ENCODE results near the gene NRAS.
A peak's percentile ranks its signal among the peaks of the same experiment; 100 is the strongest.
"Not testable (repeated sequence)": the region's sequence is repeated elsewhere in the genome, so short reads cannot be mapped to it uniquely, and the experiment has no call there.

Gene NRAS

GRCh38 chr1:114755006-114755931 lies 38.7 kb upstream of the NRAS start:
- H3K4me3 ChIP-seq (ENCODE audit: low read length): peak overlapping the region; percentile 100
- no peak for TF ChIP-seq CTCF (conservative IDR thresholded peaks at IDR 0.05; ENCODE audit: low read length)
- DNase-seq (ENCODE audit: low read depth): peak; percentile 31

- H3K4me3 ChIP-seq (ENCODE audit: low read length): not testable (repeated sequence)
These were observed 37.1 kb upstream of the NRAS start for GRCh38 chr1:114753702-114754101.

GRCh38 chr1:114753143-114753542 lies 36.6 kb upstream of the NRAS start:
- no peak for DNase-seq (ENCODE audit: low read depth)
- TF ChIP-seq CTCF (conservative IDR thresholded peaks at IDR 0.05; ENCODE audit: low read length): no peak
- H3K4me3 ChIP-seq (ENCODE audit: low read length): no peak overlapping the region

More at GRCh38 chr1:114753702-114754101, 37.1 kb upstream of the NRAS start:
- DNase-seq (ENCODE audit: low read depth): not testable (repeated sequence)

- TF ChIP-seq CTCF (conservative IDR thresholded peaks at IDR 0.05; ENCODE audit: low read length): no peak
- no peak for DNase-seq (ENCODE audit: low read depth)
- no peak overlapping the region for H3K4me3 ChIP-seq (ENCODE audit: low read length)
These were observed 34.2 kb upstream of the NRAS start for GRCh38 chr1:114750780-114751179.

- no peak overlapping the region for H3K4me3 ChIP-seq (ENCODE audit: low read length)
- DNase-seq (ENCODE audit: low read depth): no peak
- no peak for TF ChIP-seq CTCF (conservative IDR thresholded peaks at IDR 0.05; ENCODE audit: low read length)
These were observed 33.3 kb upstream of the NRAS start for GRCh38 chr1:114749835-114750234.

- no peak for DNase-seq (ENCODE audit: low read depth)
- no peak for TF ChIP-seq CTCF (conservative IDR thresholded peaks at IDR 0.05; ENCODE audit: low read length)
- no peak overlapping the region for H3K4me3 ChIP-seq (ENCODE audit: low read length)
These were observed 30.0 kb upstream of the NRAS start for GRCh38 chr1:114746450-114747121.

GRCh38 chr1:114745291-114745690 lies 28.7 kb upstream of the NRAS start:
- DNase-seq (ENCODE audit: low read depth): peak; percentile 23
- no peak for TF ChIP-seq CTCF (conservative IDR thresholded peaks at IDR 0.05; ENCODE audit: low read length)
- H3K4me3 ChIP-seq (ENCODE audit: low read length): no peak overlapping the region

All from AG10803 (cell line).